K562 (cell line): ENCODE results near the gene SRSF9. TPM values are rescaled to one million over a fixed set of nuclear protein-coding genes. Genes with fewer than 3 reads are reported as not detected.

Experiments used
- BHLHE40 ChIP-seq: IDR thresholded peaks from 2 replicates; pipeline ENCODE4 v1.6.1; 2011; ENCODE audit warnings: low read length, improper control_type of control experiment
- CBFA2T3 ChIP-seq: fragments of 450-650 bp; IDR thresholded peaks from 2 replicates; pipeline ENCODE4 v1.6.1; 2017
- FOXA3 ChIP-seq, 2 experiments: fragments of 450-650 bp in 1 of 2; sonication (generic) in 1 of 2; formaldehyde crosslinking; IDR thresholded peaks in 1 of 2; conservative IDR thresholded peaks in 1 of 2; 2 replicates each; pipeline versions ENCODE4 v1.4.0 to v1.8.0; 2020 to 2022; ENCODE audit warnings: mild to moderate bottlenecking in 2 of 2, missing genetic modification reagents in 1 of 2
- JUND ChIP-seq, 2 experiments: IDR thresholded peaks; 2 replicates in 1 of 2; 3 replicates in 1 of 2; pipeline ENCODE4 v1.6.1; 2011; ENCODE audit warnings: borderline replicate concordance in 2 of 2, low read depth in 2 of 2, low read length in 2 of 2, improper control_type of control experiment in 1 of 2, missing biosample characterization in 1 of 2, missing genetic modification characterization in 1 of 2, missing genetic modification reagents in 1 of 2
- KLF16 ChIP-seq: IDR thresholded peaks from 2 replicates; pipeline ENCODE4 v1.6.1; 2016; ENCODE audit warnings: antibody characterized with exemption
- MGA ChIP-seq: fragments of 450-650 bp; IDR thresholded peaks from 2 replicates; pipeline ENCODE4 v1.6.1; 2016; ENCODE audit warnings: mild to moderate bottlenecking, moderate library complexity
- NCOR1 ChIP-seq: fragments of 450-650 bp; IDR thresholded peaks from 2 replicates; pipeline ENCODE4 v1.6.1; 2016; ENCODE audit warnings: mild to moderate bottlenecking, moderate library complexity
- PML ChIP-seq: IDR thresholded peaks from 2 replicates; pipeline ENCODE4 v1.6.1; 2012; ENCODE audit warnings: low read length, inconsistent platforms
- POLR2AphosphoS5 ChIP-seq: IDR thresholded peaks from 2 replicates; pipeline ENCODE4 v1.6.1; 2011; ENCODE audit warnings: mild to moderate bottlenecking, low read depth, low read length, moderate library complexity; ENCODE audit not compliant: control insufficient read depth, insufficient read depth
- SOX6 ChIP-seq: fragments of 450-650 bp; IDR thresholded peaks from 2 replicates; pipeline ENCODE4 v1.6.1; 2014; ENCODE audit warnings: mild to moderate bottlenecking
- USF1 ChIP-seq: sonication (generic); formaldehyde crosslinking; IDR thresholded peaks from 2 replicates; pipeline ENCODE4 v1.9.0; 2022; ENCODE audit warnings: mild to moderate bottlenecking, missing genetic modification reagents
- polyA plus RNA-seq, 8 experiments: library from polyadenylated mRNA; depleted of rRNA in 4 of 8; stranded (reverse) in 5 of 8; unstranded in 3 of 8; fragments of >200 nt; fragmentation: Nextera tagmentation in 2 of 8; fragmentation: Illumina TruSeq in 1 of 8; extraction: Ambion mirVana in 2 of 8; extraction: Trizol in 1 of 8; gene quantifications; 2 replicates each; pipeline versions ENCODE4 v1.2.1 to v1.2.3, GENCODE V29; 2011 to 2014; ENCODE audit warnings: inconsistent platforms in 1 of 8, missing spikeins in 1 of 8
- total RNA-seq, 7 experiments: library from RNA; depleted of rRNA in 6 of 7; stranded (reverse); fragments of >200 nt in 6 of 7; fragmentation: Illumina TruSeq in 2 of 7; extraction: Trizol in 2 of 7; gene quantifications; 2 replicates each; pipeline versions ENCODE4 v1.2.1 to v1.2.3, GENCODE V29; 2011 to 2021; ENCODE audit warnings: low replicate concordance in 1 of 7
- TF ChIP-seq, protein P1 (sequence below): IDR thresholded peaks from 2 replicates; pipeline ENCODE4 v1.6.1; 2014; ENCODE audit warnings: antibody characterized with exemption
- TF ChIP-seq, protein P2 (sequence below): sonication (generic); formaldehyde crosslinking; IDR thresholded peaks from 2 replicates; pipeline ENCODE4 v1.8.0; 2022; ENCODE audit warnings: missing genetic modification reagents, mild to moderate bottlenecking, moderate library complexity, borderline replicate concordance

SRSF9 gene
- total and polyA plus RNA-seq, 9 of the 15 experiments (the other 6 are each of a cell fraction or from before 2014, with no cell fraction given): 40.3 to 291 (median 230) TPM

GRCh38 chr12:120487552-120487951, 18.0 kb upstream of the SRSF9 start (continued):
- TF ChIP-seq FOXA3 (CRISPR knock-in tag; conservative IDR thresholded peaks at IDR 0.05 in 1 of 2, IDR thresholded peaks at IDR 0.05 in 1 of 2) (peak in 1 of 2 experiments; percentile 74; a peak in 1 of 4 replicates), NCOR1 (peak; percentile 71), JUND (IDR thresholded peaks at IDR 0.05; ENCODE audit: borderline replicate concordance, low read depth, low read length) (peak; percentile 58; the same call in 1 of the 2 replicates), JUND (tag; IDR thresholded peaks at IDR 0.05; ENCODE audit: borderline replicate concordance, low read depth, low read length) (peak; percentile 16; the same call in 1 of the 3 replicates), PML (0 out of 2 replicates have a peak, but pooled peaks have one; percentile 34), MGA (peak; percentile 24; the same call in 1 of the 2 replicates), SOX6 (0 out of 2 replicates have a peak, but pooled peaks have one; percentile 48), USF1 (peak; percentile 56; the same call in 1 of the 2 replicates), POLR2AphosphoS5 (peak; percentile 76), BHLHE40 (peak; percentile 94), CBFA2T3 (peak; percentile 88), KLF16 (peak; percentile 70)
- TF ChIP-seq, protein P1, sequence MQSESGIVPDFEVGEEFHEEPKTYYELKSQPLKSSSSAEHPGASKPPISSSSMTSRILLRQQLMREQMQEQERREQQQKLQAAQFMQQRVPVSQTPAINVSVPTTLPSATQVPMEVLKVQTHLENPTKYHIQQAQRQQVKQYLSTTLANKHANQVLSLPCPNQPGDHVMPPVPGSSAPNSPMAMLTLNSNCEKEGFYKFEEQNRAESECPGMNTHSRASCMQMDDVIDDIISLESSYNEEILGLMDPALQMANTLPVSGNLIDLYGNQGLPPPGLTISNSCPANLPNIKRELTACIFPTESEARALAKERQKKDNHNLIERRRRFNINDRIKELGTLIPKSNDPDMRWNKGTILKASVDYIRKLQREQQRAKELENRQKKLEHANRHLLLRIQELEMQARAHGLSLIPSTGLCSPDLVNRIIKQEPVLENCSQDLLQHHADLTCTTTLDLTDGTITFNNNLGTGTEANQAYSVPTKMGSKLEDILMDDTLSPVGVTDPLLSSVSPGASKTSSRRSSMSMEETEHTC: peak; percentile 73
- TF ChIP-seq, protein P2, sequence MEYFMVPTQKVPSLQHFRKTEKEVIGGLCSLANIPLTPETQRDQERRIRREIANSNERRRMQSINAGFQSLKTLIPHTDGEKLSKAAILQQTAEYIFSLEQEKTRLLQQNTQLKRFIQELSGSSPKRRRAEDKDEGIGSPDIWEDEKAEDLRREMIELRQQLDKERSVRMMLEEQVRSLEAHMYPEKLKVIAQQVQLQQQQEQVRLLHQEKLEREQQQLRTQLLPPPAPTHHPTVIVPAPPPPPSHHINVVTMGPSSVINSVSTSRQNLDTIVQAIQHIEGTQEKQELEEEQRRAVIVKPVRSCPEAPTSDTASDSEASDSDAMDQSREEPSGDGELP: peak; percentile 63; the same call in 1 of the 2 replicates
